Cardiac septum (tissue), 1 donor: Measurements from ENCODE around the gene POLN. TPM values are rescaled to one million over a fixed set of nuclear protein-coding genes. Genes with fewer than 3 reads are reported as not detected.

Experiments used
- DNase-seq: peaks from one replicate; pipeline ENCODE4 v3.0.0-alpha.2; 2020; ENCODE audit warnings: low spot score
- intact Hi-C: fragments of 100-400 bp; cut with DNase I; formaldehyde crosslinking; loops from one replicate; pipeline ENCODE4 v1.14.0; 2022
- total RNA-seq: library from RNA; stranded (reverse); fragmentation: NEBNext Ultra II Directional; extraction: Animal tissue kit (Norgen Biotek cat#: 25700); gene quantifications from one replicate; pipeline ENCODE4 v1.2.1, GENCODE V29; 2021
- donor health status: DM: no; HTN: no; CAD: no.

POLN gene
- total RNA-seq, 1 donor from 2014 or later, result 2.3 TPM

DNA sequence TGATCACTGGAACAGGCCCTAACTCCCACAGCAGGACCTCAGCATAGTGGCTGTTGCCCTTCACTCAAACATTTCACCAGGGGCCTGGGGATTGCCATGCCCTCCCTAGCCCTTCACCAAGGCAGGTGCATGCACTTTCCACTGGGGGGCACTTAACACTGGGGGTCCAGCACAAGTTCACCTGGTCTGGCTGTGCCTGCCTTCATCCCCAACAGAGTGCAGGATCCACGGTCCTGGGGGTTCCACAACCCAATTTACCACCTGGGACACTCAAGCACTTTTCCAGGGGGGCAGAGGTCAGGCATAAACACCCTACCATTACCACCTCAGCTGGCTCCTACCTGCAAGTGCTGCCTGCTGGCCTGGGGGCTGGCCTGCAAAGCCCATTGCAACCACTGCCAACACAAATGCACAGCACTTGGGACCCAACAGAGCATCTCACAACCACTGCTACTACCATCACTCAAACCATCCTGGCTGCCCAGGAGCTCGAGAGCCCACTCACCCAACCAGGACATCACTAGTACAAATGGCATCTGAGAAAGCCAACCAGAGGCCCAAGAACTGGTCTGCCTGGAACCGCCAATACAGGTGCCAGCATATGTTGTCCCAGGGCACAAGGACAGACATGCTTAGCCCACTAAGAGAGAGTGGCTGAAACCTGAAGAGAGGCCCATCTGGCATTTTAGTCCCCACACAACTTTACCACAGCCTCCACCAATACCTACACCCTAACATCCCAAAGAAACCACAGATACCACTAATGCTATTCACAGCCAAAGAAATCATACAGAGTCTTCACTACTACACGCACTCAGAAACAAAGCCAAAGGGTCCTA is 139.7 kb downstream of the POLN start:
- intact Hi-C loops, result no loop called here
- DNase-seq, result no peak

DNA sequence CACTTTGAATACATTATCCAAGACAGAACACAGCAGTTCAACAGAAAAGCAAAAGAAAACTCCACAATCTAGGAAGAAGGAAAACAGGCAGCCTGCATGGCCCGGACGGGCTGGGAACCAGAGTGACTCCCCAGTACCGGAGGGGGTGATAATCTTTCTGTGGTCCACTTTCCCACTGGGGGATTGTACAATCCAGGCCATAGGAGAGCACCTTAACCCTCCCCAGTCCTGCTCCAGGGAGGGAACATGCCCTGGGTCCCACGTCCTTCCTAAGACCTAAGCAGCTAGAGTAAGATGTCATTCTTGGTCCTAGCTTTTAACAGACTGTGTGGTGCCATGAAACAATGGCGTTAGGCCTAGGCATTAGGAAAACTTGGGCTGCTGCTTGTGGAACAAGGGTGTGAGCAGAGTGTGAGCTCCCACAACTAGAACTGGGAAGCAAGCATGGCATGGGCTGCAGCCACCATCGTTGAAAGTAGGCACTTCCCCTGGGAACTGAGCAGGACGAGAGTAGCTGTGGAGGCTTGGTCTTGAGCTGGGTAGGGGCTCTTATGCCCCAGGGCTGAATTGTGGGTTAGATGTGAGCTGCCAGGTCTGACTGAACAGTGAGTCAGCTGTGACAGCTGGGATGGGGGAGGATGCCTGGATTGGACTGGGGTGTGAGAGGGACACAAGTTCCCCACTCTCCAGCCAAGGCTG is 140.4 kb downstream of the POLN start:
- no peak for DNase-seq
- intact Hi-C loops, result no loop called here

DNA sequence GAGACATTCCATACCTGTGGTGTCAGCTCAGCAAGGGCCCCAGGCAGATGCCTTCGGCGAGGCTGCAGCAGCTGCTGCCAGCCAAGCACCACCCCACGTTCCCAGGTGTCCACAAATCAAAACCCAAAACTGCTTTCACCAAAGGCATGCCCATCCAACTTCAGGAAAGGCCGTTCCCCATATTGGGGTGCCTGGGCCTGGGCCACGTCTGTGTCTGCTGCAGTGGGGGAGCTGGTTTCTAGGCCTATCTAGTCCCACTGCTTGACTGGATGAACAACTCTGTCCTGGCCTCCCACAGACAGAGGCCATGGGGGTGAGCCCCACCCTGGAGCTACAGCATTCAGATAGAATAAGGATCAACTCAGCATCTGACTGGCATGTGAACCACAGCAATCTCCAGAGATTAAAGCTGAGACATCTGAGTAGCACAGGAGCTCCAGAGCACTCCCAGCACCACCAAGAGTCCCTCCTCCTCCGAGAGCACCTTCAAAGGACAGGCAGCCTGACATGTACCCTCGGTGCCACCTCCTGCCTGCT is 145.8 kb downstream of the POLN start:
- DNase-seq, result no peak
- intact Hi-C loops, result no loop called here

DNA sequence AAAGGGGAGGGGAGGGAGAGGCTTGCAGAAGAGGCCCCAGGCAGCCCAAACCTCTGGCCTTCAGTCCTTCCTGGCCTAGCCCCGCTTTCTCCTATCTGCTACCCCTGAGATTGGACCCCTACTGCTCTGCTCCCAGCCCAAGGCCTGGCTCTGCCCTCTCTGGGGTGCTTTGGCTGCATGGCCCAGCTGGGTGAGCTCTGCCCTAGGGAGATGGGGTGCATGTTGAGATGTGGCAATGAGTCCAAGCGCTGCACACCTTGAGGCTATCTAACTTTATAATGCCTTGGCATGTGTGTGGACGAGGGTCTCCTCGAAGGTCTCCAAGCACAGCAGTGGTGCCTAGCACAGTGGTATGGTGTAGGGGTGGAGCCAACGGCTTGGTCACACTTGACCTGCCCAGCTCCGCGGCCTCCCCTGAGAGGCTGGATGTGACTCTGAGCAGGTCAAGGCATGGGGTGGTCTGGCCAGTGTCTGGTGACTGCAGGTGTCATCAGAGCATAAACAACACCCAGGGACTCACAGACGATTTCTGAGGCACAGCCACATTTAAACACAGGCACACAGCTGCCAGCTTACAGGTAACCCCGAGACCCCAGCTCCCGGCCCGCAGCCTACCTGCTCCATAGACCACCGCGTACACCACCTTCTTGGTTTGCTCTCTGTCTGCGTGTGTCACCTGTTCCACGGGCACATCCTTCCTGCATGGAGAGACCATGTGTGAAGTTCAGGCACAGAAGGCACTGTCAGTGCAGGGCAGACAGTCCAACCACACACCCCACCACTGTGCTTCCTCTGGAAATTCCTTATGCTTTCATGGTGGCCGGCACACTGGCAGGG is 146.5 kb downstream of the POLN start:
- intact Hi-C loops, result no loop called here
- no peak for DNase-seq

DNA sequence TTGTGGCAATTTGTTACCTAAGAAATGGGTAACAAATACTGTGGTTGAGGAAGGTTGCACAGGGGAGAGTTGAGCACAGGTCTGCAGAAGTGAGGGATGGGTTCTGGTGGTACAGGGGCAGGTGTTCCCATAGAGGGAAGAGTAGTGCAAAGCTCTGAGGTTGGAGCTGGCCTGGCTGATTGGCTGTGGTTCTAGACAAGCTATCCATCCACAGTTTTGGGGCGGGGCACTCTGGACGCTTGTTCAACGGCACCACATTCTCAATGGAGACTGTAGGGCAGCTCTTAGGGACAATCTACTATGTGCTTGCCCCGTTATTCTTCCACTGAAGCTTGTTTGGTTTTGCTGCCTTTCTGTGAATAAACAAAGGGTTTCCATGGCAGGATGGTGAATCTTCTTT is 147.4 kb downstream of the POLN start:
- DNase-seq, result no peak
- intact Hi-C loops, result no loop called here

DNA sequence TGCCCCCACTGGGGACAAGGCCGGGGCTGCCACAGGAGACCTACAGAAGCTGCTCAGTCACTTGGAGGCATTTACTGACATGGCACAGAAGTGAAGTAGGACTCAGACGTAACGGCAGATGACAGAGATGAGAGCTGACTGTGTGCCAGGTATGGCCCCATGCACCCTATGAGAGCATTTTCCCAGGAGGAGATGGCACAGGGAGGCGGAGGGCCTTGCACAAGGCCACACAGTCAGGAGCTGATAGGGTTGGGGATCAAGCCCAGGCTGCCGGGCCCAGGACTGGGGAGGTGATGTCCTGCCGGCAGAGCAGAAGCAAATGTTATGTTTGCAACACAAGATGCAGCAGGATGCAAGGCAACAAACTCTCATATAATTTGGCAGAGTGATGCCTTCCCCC is 148.7 kb downstream of the POLN start:
- DNase-seq, result no peak
- intact Hi-C loops, result no loop called here

DNA sequence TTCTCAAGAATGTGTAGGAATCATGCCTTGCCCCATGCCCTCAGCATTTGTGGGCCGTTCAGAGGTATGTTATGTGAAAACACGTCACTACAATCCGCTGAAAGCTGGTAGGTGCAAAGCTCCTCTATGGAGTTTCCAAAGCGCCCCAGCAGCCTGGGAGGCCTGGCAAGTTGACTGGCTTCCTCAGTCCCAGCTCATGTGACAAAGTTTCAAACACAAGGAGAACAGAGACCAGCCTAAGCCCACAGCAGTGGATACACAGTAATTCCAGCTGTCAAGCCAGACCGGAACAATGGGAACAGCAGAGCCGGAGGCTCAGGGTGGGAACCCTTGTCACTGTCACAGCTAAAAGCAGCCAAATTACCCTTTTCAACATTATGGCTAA is 149.3 kb downstream of the POLN start:
- DNase-seq, result no peak
- intact Hi-C loops, result no loop called here

DNA sequence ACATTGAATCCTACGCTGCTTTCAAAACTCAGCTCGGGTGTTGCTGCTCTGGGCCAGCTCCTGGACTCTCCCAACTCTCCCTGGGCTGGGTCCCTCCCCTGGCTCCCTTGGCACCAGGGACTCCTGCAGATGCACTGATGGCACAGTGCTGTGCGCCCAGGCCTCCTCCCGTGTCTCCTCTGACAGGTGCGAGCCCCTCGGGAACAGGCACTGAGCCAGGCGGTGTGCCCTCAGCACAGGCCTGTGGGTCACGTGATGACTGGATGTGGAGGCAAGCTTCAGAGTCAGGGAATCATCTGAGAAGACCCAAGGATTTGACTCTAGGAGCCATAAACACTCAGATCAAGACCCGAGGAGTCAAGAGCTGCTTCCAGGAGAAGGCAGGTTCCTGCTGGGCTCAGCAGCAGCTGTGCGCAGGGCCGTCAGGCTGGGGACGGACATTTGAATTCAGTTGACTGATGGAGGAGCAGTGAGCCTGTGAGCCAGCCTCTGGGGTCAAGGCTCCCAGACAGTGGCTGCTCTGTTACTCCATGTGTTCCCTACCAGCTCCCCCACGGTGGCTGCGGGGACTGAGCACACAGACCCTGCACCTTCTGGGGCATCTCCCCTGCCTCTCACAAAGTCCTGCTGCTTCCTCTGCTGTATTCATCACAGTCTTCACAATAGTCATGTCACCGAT is 149.8 kb downstream of the POLN start:
- no peak for DNase-seq
- intact Hi-C loops, result no loop called here

DNA sequence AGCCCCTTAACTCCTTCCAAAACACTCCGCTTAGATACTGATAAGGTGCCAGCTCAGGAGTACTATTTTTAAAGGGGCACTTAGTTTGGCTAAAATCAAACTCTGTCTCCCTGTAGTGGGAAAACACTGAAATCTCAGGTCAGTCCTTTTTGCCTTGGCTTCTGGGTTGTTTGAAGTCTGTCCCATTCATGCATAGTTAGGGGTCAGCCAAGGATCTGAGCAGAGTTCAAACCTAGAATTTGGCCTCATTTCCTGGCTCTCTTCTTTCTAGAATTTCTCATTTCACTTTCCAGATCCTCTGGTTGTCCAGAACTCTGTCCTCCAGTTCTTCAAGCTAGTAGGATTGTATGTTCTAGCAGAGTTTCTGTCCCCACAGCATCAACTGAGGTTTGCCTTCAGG is 151.3 kb downstream of the POLN start:
- intact Hi-C loops, result no loop called here
- DNase-seq, result no peak

DNA sequence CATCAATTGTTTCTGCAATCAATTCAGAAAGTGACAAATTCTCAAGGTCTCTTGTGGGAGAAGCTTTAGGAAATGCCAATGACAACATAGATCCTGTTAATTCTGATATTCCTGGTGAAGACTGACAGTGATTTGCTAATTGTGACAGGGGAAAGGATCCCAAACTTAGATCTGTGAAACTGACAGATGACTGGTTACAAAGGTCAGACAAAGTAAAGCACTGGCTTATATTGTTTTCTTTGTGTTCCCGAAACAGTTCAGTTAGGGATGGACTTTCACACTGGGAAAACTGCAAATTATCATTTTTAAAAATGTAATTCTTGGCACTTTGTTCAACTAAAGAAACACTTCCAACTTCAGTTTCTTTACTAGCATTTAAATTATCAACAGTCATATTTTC is 152.7 kb downstream of the POLN start:
- DNase-seq, result no peak
- intact Hi-C loops, result no loop called here

DNA sequence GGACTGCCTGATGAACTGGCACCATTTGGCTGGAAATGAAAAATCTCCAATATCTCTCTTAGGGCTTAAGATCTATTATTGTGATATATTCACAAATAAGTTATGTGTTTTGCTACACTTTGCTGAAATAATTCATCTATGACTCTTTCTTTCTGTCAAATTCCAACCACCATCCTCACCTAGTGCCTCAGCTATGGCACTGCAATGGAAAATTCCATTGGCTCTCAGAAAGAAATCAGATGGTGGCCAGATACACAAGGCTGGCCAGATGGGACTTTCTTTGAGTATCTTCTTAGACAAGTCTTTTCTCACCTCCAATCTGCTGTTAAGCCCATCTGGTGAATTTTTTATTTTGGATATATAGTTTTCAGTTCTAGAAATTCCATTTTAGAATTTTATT is 154.8 kb downstream of the POLN start:
- intact Hi-C loops, result no loop called here
- DNase-seq, result no peak

DNA sequence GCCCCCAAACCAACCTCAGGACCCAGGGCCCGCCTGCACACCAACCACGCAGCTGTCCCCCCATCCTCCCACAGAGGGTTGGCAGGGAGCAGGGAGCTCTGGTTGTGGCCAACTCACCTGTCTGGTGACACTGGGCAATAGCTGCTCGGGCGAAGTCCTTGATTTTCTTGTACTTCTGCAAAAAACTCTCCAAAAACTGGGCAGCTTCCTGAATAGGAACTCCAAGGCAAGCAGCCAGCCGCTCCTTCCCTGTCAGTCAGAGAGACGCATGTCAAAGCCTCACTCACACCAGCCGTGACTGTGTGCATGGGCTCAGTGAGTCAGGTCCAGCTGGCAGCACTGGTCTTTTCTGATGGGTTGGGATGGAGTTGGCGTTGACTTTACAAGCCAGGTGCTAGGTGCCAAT is 156.4 kb downstream of the POLN start:
- intact Hi-C loops, result no loop called here
- DNase-seq, result peak; percentile 54

DNA sequence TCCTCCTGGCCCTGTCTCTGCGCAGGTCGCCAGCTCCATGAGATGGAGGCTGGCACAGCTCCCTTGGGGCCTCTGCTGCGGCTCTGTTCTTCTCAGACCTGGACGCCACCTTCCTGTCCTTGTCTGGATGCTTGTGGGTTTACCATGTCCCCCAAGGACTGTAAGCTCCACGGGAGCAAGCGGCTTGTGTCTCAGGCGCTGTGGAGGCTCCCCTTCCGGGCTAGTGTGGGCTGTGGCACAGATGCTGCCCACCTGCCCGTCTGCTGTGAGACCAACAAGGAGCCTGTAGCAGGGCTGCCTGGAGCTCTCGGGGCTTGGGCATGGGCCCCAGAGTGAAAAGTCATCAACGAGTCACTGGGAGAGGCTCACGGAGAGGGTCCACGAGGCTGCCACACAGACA is 157.6 kb downstream of the POLN start:
- peak; percentile 62 for DNase-seq
- intact Hi-C loops, result no loop called here

DNA sequence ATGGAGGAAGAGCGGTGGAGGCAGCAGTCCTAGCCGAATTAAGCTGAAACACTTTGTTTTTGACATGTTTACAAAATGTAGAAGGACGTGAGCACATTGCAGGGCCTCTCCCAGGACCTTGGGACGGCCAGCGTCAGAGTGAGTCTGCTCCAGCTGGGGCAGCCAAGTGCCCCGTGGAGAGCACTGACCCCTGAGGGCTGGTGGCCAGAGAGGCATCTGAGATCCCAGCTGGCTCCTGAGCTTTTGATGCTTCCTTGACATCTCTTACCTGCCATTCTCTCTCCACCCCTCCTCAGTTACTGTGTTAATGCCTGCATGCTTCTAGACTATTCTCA is 158.1 kb downstream of the POLN start:
- no peak for DNase-seq

DNA sequence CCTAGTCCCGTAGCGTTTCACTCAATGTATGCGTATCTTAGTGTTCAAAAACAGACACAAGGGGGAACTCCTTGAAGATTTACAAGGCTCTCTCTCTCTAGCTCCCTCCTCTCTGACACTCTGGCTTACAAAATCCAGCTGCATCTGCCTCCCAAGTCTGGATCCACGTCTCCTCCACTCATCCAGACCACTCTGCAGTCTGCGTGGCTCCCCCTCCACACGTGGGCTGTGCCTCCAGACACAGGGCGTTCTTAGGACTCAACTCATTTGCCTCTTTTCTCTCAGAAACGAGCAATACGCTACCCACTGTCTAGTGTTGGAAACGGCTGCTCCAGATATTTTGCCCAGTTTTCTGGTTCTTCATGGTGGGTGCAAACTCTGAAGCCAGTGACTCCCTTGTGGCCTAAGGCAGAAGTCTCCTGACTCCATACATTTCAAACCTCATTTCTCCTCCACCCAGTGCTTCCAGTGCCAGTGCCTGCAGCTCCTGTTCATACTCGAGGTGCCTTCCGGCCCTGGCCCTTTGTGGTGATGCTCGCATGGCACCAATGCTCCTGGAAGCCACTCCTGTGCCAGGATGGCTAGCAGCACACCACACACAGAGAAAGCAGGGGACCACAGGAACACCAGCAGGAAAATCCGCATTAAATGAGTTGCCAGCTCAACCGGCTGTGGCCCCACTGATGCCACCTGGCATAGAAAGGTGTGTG is 158.7 kb downstream of the POLN start:
- DNase-seq, result peak; percentile 50
- intact Hi-C loops, result no loop called here

More for the DNA sequence above, 158.1 kb downstream of the POLN start:
- intact Hi-C loops, result no loop called here

DNA sequence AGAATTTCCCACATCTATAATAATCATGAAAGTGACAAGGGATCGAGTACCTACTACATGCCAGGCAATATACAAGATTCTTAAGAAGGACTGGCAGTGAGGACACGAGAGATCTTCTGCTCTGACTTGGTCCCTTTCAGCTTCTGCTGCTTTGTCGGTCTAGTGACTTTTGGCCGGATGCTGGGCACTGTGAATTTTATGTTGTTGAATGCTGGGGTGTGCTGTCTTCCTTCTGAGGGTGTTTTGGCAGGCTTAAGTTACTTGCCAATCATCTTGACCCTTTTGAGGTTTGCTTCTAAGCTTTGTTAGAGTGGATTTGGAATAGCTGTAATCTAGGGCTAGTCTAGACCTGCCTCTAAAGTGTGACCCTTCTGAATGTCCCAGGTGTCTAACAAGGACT is 159.3 kb downstream of the POLN start:
- intact Hi-C loops, result no loop called here
- no peak for DNase-seq

DNA sequence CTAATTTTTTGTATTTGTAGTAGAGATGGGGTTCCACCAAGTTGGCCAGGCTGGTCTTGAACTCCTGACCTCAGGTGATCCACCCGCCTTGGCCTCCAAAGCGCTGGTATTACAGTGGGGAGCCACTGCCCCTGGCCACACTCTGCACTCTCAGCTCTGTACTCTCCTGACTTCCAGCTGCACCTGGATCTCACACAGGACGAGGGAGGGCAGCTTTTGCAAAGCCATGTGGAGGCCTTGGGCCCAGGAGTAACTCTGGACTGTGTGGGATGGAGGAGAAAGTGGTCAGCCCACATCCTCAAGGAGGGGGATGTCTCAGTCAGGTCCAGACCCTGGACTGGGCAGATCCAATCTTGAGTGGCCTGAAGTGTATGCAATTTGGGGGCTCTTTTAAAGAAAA is 159.8 kb downstream of the POLN start:
- DNase-seq, result peak; percentile 31
- intact Hi-C loops, result no loop called here

DNA sequence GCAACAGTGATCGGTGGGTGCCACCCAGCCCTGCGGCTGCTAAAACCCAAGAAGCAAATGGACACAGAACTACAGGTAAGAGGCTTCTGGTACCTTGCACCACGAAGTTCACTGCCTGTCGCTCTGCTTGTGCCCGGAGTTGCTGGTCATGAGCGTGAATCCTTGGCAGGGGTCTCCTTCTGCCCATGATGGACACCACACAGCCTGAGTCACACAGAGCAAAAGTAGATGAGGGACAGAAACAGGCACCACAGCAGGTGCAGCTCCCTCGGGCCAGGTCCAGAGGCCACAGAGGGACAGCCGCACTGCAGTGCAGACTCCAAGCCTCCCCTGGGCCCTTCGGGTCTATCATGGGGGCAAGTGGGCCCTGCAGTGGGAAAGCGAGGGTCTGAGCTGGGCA is 160.4 kb downstream of the POLN start:
- intact Hi-C loops, result no loop called here

More for the DNA sequence above, 160.4 kb downstream of the POLN start:
- DNase-seq, result peak; percentile 68
